Esophagus squamous epithelium (tissue), 4 donors: ENCODE measurements around the gene SHPK.

ENCODE experiments used
- POLR2A ChIP-seq, 4 donors: fragments of 450-650 bp; IDR thresholded peaks; one replicate each; pipeline ENCODE4 v1.6.1; 2017; ENCODE audit warnings: antibody characterized with exemption in 4 of 4, mild to moderate bottlenecking in 4 of 4, moderate library complexity in 3 of 4
- TF ChIP-seq, protein P1 (sequence below), 6 experiments: fragments of 450-650 bp in 4 of 6; fragments of 200-600 bp in 2 of 6; sonication (generic) in 2 of 6; IDR thresholded peaks; one replicate each; pipeline ENCODE4 v1.5.1; 2016 to 2019; ENCODE audit warnings: antibody characterized with exemption in 6 of 6, mild to moderate bottlenecking in 4 of 6, moderate library complexity in 4 of 6

DNA sequence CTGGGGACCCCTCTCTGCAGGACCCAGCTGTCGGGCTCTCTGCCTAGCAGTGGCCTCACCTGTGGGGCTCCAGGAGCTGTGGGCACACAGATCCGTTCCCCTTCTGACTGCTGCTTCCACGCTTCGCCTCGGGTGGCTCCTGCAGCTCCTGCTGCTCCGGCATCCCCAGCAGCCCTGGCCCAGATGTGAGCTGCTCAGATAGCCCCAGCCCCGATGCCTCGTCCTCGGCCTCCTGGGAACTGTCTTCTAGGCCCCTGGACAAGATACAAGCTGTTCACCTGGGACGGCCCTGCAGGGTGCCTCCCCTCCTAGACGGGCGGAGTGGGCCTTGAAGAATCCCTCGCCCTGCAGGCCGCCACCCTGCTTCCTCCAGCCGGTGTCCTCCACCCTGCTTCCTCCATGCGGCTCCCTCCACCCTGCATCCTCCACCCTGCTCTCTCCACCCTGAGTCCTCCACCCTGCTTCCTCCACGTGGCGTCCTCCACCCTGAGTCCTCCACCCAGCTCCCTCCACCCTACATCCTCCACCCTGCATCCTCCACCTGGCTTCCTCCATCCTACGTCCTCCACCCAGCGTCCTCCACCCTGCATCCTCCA is 43.6 kb upstream of the SHPK start:
- no peak for TF ChIP-seq POLR2A (IDR thresholded peaks at IDR 0.05)
- TF ChIP-seq, protein P1, sequence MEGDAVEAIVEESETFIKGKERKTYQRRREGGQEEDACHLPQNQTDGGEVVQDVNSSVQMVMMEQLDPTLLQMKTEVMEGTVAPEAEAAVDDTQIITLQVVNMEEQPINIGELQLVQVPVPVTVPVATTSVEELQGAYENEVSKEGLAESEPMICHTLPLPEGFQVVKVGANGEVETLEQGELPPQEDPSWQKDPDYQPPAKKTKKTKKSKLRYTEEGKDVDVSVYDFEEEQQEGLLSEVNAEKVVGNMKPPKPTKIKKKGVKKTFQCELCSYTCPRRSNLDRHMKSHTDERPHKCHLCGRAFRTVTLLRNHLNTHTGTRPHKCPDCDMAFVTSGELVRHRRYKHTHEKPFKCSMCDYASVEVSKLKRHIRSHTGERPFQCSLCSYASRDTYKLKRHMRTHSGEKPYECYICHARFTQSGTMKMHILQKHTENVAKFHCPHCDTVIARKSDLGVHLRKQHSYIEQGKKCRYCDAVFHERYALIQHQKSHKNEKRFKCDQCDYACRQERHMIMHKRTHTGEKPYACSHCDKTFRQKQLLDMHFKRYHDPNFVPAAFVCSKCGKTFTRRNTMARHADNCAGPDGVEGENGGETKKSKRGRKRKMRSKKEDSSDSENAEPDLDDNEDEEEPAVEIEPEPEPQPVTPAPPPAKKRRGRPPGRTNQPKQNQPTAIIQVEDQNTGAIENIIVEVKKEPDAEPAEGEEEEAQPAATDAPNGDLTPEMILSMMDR (IDR thresholded peaks at IDR 0.05), result no peak
